ENCODE measurements around the gene TAF12. TPM values are rescaled to one million over a fixed set of nuclear protein-coding genes. Genes with fewer than 3 reads are reported as not detected.
A peak's percentile ranks its signal among the peaks of the same experiment; 100 is the strongest.

Gene TAF12
- total RNA-seq, 1 donor from 2014 or later, result 28.2 TPM

GRCh38 chr1:28671254-28671780, 28.4 kb upstream of the TAF12 start:
- H3K4me1 ChIP-seq, result peaks cover 31% of the 10 kb centered on the region
- no peaks in the 10 kb centered on the region for H3K9me3 ChIP-seq (replicated peaks)
- intact Hi-C loops (cut with micrococcal nuclease), result no loop called here
- H3K4me3 ChIP-seq, result no peak overlapping the region
- no peak for TF ChIP-seq CTCF (IDR thresholded peaks at IDR 0.05; ENCODE audit: borderline replicate concordance)
- no peak overlapping the region for H3K27ac ChIP-seq (replicated peaks)
- H3K27me3 ChIP-seq (ENCODE audit: low read depth), result no peaks in the 10 kb centered on the region
- DNase-seq, result no peak
- no peaks in the 10 kb centered on the region for H3K36me3 ChIP-seq

GRCh38 chr1:28668956-28669723, 26.3 kb upstream of the TAF12 start:
- Histone ChIP-seq H3K4me3 (peak overlapping the region; percentile 99), H3K4me1 (peaks cover 24% of the 10 kb centered on the region), H3K9me3 (replicated peaks) (no peaks in the 10 kb centered on the region), H3K27ac (replicated peaks) (peak overlapping the region; percentile 100), H3K36me3 (no peaks in the 10 kb centered on the region), H3K27me3 (ENCODE audit: low read depth) (no peaks in the 10 kb centered on the region)
- TF ChIP-seq CTCF (IDR thresholded peaks at IDR 0.05; ENCODE audit: borderline replicate concordance), result no peak
- intact Hi-C loops (cut with micrococcal nuclease), result no loop called here
- peak; percentile 72 for DNase-seq

- peak within 1 kb of the TSS; percentile 100 for H3K27ac ChIP-seq (replicated peaks)
- peak within 1 kb of the TSS; percentile 99 for H3K4me3 ChIP-seq
- no peaks in the 10 kb centered on the region for H3K27me3 ChIP-seq (ENCODE audit: low read depth)
- H3K36me3 ChIP-seq, result no peaks in the 10 kb centered on the region
- TF ChIP-seq CTCF (IDR thresholded peaks at IDR 0.05; ENCODE audit: borderline replicate concordance), result no peak
- intact Hi-C loops (cut with micrococcal nuclease), result no loop called here
- no peaks in the 10 kb centered on the region for H3K9me3 ChIP-seq (replicated peaks)
- peaks cover 24% of the 10 kb centered on the region for H3K4me1 ChIP-seq
- peak; percentile 87 for DNase-seq
These were observed 25.5 kb upstream of the TAF12 start, which contains the start of gene GMEB1 for GRCh38 chr1:28668191-28668955. TSS of gene GMEB1 (plus strand) at chr1:28668784. CDS start at chr1:28683613, 14,829 bp downstream.

- Histone ChIP-seq H3K4me3 (no peak overlapping the region), H3K9me3 (replicated peaks) (no peaks in the 10 kb centered on the region), H3K36me3 (no peaks in the 10 kb centered on the region), H3K27ac (replicated peaks) (no peak overlapping the region), H3K27me3 (ENCODE audit: low read depth) (no peaks in the 10 kb centered on the region), H3K4me1 (peaks cover 24% of the 10 kb centered on the region)
- intact Hi-C loops (cut with micrococcal nuclease), result no loop called here
- no peak for TF ChIP-seq CTCF (IDR thresholded peaks at IDR 0.05; ENCODE audit: borderline replicate concordance)
- DNase-seq, result no peak
These were observed 23.9 kb upstream of the TAF12 start for GRCh38 chr1:28666806-28667205.

- no peak for TF ChIP-seq CTCF (IDR thresholded peaks at IDR 0.05; ENCODE audit: borderline replicate concordance)
- no peaks in the 10 kb centered on the region for H3K27me3 ChIP-seq (ENCODE audit: low read depth)
- DNase-seq, result no peak
- no peak overlapping the region for H3K4me3 ChIP-seq
- no peaks in the 10 kb centered on the region for H3K36me3 ChIP-seq
- peaks cover 11% of the 10 kb centered on the region for H3K4me1 ChIP-seq
- intact Hi-C loops (cut with micrococcal nuclease), result no loop called here
- no peaks in the 10 kb centered on the region for H3K9me3 ChIP-seq (replicated peaks)
- no peak overlapping the region for H3K27ac ChIP-seq (replicated peaks)
These were observed 21.1 kb upstream of the TAF12 start for GRCh38 chr1:28663871-28664470.

Measured in left ventricle myocardium inferior (tissue), 1 donor.